Esophagus muscularis mucosa (tissue), 4 donors: ENCODE results near the gene ITPR2. TPM values are rescaled to one million over a fixed set of nuclear protein-coding genes. Genes with fewer than 3 reads are reported as not detected.

Source experiments
- DNase-seq: peaks from one replicate; pipeline ENCODE4 v3.0.0-alpha.2; 2017; ENCODE audit errors: extremely low spot score
- H3K27ac ChIP-seq, 4 donors: fragments of 200-600 bp; sonication (generic); replicated peaks in 1 of 4; 1 replicate in 3 of 4; 2 replicates in 1 of 4; pipeline ENCODE4 v1.5.1; 2016 to 2019; ENCODE audit warnings: mild to moderate bottlenecking in 1 of 4
- H3K27me3 ChIP-seq, 4 donors: fragments of 200-600 bp; sonication (generic); one replicate each; pipeline versions ENCODE4 v1.5.1 to v1.6.0; 2016 to 2019
- H3K36me3 ChIP-seq, 4 donors: fragments of 200-600 bp; sonication (generic); one replicate each; pipeline ENCODE4 v1.5.1; 2016 to 2019
- H3K4me1 ChIP-seq, 4 donors: fragments of 200-600 bp; sonication (generic); one replicate each; pipeline ENCODE4 v1.5.1; 2016 to 2019
- H3K4me3 ChIP-seq, 4 donors: fragments of 200-600 bp; sonication (generic); 1 replicate in 2 of 4; 2 replicates in 2 of 4; pipeline ENCODE4 v1.5.1; 2016 to 2019; ENCODE audit warnings: mild to moderate bottlenecking in 4 of 4, moderate library complexity in 1 of 4
- H3K9me3 ChIP-seq, 4 donors: fragments of 200-600 bp; sonication (generic); 1 replicate in 3 of 4; 2 replicates in 1 of 4; pipeline ENCODE4 v1.5.1; 2016 to 2019
- CTCF ChIP-seq, 3 experiments: fragments of 200-600 bp in 2 of 3; fragments of 450-650 bp in 1 of 3; sonication (generic) in 2 of 3; IDR thresholded peaks; one replicate each; pipeline ENCODE4 v1.5.1; 2017 to 2019; ENCODE audit warnings: antibody characterized with exemption in 3 of 3, mild to moderate bottlenecking in 2 of 3, moderate library complexity in 1 of 3
- EP300 ChIP-seq: sonication (generic); formaldehyde crosslinking; IDR thresholded peaks from one replicate; pipeline ENCODE4 v1.6.1; 2017; ENCODE audit warnings: antibody characterized with exemption
- POLR2A ChIP-seq: fragments of 450-650 bp; IDR thresholded peaks from one replicate; pipeline ENCODE4 v1.6.1; 2017; ENCODE audit warnings: antibody characterized with exemption, moderate library complexity, mild to moderate bottlenecking, low read depth
- POLR2AphosphoS5 ChIP-seq, 2 donors: sonication (generic); formaldehyde crosslinking; IDR thresholded peaks; one replicate each; pipeline ENCODE4 v1.6.1; 2017; ENCODE audit warnings: antibody characterized with exemption in 2 of 2
- WGBS: methylation state at CpG from one replicate; pipeline ENCODE4 v1.1.5; 2018; 5-methylcytosine and 5-hydroxymethylcytosine counted together
- intact Hi-C: fragments of 100-400 bp; cut with DNase I; formaldehyde crosslinking; loops from one replicate; pipeline ENCODE4 v1.15.1; 2023
- total RNA-seq, 4 donors: library from RNA; depleted of rRNA; stranded (reverse); fragments of >200 nt; gene quantifications; one replicate each; pipeline versions ENCODE4 v1.1.0 to v1.2.1, GENCODE V29; 2016

ITPR2 gene
- total RNA-seq, 4 donors from 2014 or later, result 23.7 to 26.6 (median 25.4) TPM

- no peak for TF ChIP-seq EP300
- TF ChIP-seq POLR2A, result no peak
- no peak for TF ChIP-seq POLR2AphosphoS5 (IDR thresholded peaks at IDR 0.05)
- TF ChIP-seq CTCF (IDR thresholded peaks at IDR 0.05), result no peak
- no peaks in the 10 kb centered on the region for H3K27me3 ChIP-seq
- H3K36me3 ChIP-seq, result peaks cover 0 to 19% (median 8%) of the 10 kb centered on the region in 4 donors
- WGBS, result 86% methylated on average over 6 of the region's 6 CpGs
- H3K4me3 ChIP-seq, result no peak overlapping the region
- H3K4me1 ChIP-seq, result peaks cover 0 to 9% (median 6%) of the 10 kb centered on the region in 4 donors
- no peak overlapping the region for H3K27ac ChIP-seq
- intact Hi-C loops, result no loop called here
- no peak for DNase-seq
- H3K9me3 ChIP-seq, result no peaks in the 10 kb centered on the region
Measured at GRCh38 chr12:26689281-26689841, 143.6 kb downstream of the ITPR2 start.

- WGBS, result 96% methylated on average over 1 of the region's 1 CpG
Measured at GRCh38 chr12:26688344-26688904, 144.6 kb downstream of the ITPR2 start.

GRCh38 chr12:26686408-26686807 is 146.6 kb downstream of the ITPR2 start:
- 62% methylated on average over 4 of the region's 4 CpGs for WGBS

More at GRCh38 chr12:26688344-26688904, 144.6 kb downstream of the ITPR2 start:
- DNase-seq, result no peak
- intact Hi-C loops, result no loop called here
- H3K27me3 ChIP-seq, result no peaks in the 10 kb centered on the region
- no peak overlapping the region for H3K27ac ChIP-seq
- peaks cover 7 to 15% (median 10%) of the 10 kb centered on the region in 4 donors for H3K36me3 ChIP-seq
- H3K4me3 ChIP-seq, result no peak overlapping the region
- TF ChIP-seq POLR2A (no peak), EP300 (no peak), CTCF (IDR thresholded peaks at IDR 0.05) (no peak), POLR2AphosphoS5 (IDR thresholded peaks at IDR 0.05) (no peak)
- peaks cover 0 to 5% (median 0%) of the 10 kb centered on the region in 4 donors for H3K9me3 ChIP-seq
- peaks cover 0 to 9% (median 6%) of the 10 kb centered on the region in 4 donors for H3K4me1 ChIP-seq

GRCh38 chr12:26684101-26684500 is 148.9 kb downstream of the ITPR2 start:
- Histone ChIP-seq H3K27ac (no peak overlapping the region), H3K4me3 (no peak overlapping the region), H3K9me3 (peaks cover 0 to 8% (median 0%) of the 10 kb centered on the region in 4 donors), H3K36me3 (peaks cover 14 to 22% (median 20%) of the 10 kb centered on the region in 4 donors), H3K27me3 (no peaks in the 10 kb centered on the region), H3K4me1 (no peaks in the 10 kb centered on the region)
- TF ChIP-seq POLR2AphosphoS5 (IDR thresholded peaks at IDR 0.05), result no peak
- no peak for TF ChIP-seq POLR2A
- no peak for TF ChIP-seq EP300
- TF ChIP-seq CTCF (IDR thresholded peaks at IDR 0.05), result no peak
- intact Hi-C loops, result no loop called here
- no peak for DNase-seq

More at GRCh38 chr12:26686408-26686807, 146.6 kb downstream of the ITPR2 start:
- no peaks in the 10 kb centered on the region for H3K27me3 ChIP-seq
- H3K36me3 ChIP-seq, result peaks cover 14 to 22% (median 20%) of the 10 kb centered on the region in 4 donors
- peaks cover 0 to 8% (median 0%) of the 10 kb centered on the region in 4 donors for H3K9me3 ChIP-seq
- peaks cover 0 to 5% (median 2%) of the 10 kb centered on the region in 4 donors for H3K4me1 ChIP-seq
- H3K27ac ChIP-seq, result no peak overlapping the region
- H3K4me3 ChIP-seq, result no peak overlapping the region
- no peak for TF ChIP-seq POLR2AphosphoS5 (IDR thresholded peaks at IDR 0.05)
- no peak for TF ChIP-seq POLR2A
- TF ChIP-seq CTCF (IDR thresholded peaks at IDR 0.05), result no peak
- no peak for TF ChIP-seq EP300
- no peak for DNase-seq
- intact Hi-C loops, result no loop called here
